GM19043 (cell line): ENCODE measurements around the gene TNRC6A.

ENCODE experiments used
- ATAC-seq: cut with Tn5 transposase; IDR thresholded peaks from one replicate; pipeline ENCODE4 v1.9.1; 2021; ENCODE audit warnings: low read depth; ENCODE audit not compliant: unreplicated experiment

TNRC6A gene

DNA sequence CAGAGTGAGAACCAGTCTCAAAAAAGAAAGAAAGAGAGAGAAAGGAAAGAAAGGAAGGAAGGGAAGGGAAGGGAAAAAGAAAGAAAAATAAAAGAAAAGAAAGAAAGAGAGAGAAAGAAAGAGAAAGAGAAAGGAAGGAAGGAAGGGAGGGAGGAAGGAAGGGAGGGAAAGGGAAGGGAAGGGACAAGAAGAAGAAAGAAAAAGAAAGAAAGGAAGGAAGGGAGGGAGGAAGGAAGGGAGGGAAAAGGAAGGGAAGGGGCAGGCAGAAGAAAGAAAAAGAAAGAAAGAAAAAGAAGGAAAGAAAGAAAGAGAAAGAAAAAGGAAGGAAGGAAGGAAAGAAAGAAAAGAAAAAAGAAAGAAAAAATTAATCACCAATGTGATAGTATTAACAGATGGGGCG lies 132.0 kb downstream of the TNRC6A start:
- ATAC-seq: no peak

DNA sequence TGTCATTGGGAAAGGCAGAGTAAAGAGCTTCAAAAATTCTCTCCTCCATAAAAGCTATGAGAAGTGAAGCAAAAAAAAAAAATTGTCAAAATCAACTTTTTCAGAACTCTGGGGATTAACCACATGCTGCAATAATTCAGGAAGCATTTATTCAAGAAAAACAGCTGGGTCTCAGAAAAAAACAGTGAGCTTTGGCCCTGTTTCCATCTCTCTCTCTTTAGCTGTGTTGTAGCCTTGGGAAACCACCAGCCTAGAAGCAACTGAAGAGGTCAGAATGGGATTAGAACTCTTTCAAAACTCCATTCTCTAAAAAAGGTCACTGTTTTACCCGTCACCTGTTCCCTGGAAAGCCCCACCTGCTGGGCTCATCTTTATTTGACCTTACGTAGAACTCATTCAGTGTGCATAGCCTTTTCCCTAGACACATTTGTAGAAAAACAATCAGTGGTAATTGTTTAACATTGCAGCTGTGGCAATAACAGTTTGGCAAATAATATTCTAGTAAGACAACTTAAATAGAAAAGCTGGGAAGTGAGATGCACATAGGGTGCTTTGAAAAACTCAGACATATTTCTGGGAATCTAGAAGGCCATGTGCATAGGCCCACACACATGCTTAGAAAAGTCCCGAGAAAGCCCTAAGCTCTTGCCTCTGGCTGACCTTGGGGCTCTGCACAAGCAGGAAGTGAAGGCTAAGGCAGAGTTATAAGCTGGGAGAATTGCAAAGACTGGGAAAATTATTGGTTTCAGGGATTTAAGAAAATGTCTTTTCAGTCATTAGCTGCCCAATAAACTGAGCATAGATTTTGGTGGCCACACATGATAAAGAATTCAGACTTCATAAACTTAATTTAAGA lies 134.4 kb downstream of the TNRC6A start:
- no peak for ATAC-seq

DNA sequence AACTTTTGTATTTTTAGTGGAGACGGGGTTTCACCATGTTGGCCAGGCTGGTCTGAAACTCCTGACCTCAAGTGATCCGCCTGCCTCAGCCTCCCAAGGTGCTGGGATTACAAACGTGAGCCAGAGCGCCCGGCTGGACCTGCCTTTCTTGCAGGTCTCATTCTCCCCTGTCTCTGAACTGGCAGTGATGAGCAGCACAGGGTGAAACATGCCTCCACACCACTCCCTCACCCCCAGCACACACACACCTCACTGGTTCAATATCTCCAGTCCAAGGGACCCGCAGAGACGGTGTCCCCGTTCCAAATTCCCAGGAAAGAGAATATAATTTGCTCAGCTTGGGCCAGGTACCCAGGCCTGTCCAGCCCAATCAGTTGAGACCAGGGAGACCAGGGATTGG lies 139.6 kb downstream of the TNRC6A start:
- ATAC-seq: no peak

DNA sequence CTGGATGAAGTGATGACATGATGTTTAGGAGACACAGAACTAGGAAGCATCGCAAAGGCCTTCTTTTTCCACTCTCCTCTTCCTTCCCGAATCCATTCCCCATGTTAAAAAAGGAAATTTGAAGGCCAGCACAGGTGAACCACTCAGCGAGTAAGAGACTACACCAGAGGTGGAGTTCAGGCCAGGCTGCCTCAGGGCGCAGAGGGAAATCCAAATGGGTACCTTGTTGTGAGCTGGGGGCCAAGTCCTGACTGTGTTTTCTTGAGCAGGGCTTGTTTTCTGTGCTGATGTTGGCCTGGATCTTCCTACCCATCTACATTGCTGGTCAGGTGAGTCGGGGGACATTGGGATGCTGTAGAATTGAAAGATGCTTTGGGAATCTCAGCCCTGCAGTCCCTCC lies 142.4 kb downstream of the TNRC6A start:
- no peak for ATAC-seq

DNA sequence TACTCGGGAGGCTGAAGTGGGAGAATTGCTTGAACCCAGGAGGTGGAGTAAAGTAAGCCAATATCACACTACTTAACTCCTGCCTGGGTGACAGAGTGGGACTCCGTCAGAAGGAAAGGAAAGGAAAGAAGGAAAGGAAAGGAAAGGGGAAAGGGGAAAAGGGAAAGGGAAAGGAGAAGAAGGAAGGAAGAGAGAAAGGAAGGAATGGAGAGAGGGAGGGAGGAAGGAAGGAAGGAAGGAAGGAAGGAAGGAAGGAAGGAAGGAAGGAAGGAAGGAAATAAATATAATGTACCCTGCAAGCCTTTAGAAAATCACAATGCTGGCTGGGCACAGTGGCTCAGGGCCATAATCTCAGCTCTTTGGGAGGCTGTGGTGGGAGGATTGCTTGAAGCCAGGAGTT lies 143.6 kb downstream of the TNRC6A start:
- no peak for ATAC-seq

DNA sequence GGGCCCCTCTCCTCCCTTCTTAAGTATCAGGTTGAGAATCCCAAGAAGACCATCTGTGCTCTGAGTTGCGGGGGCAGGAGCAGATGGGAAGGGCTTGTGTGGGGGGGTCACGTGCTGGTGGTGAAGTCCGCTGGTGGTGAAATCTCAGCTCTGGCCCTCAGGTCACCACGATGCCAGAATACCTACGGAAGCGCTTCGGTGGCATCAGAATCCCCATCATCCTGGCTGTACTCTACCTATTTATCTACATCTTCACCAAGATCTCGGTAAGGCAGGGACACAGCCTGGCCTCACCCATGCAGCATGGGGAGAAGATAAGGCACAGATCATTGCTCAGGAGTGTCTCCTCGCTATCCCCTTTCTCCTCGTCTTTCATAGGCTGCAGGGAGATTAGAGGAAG lies 146.0 kb downstream of the TNRC6A start:
- ATAC-seq: no peak
